ENCODE results near the gene PILRA. TPM values are rescaled to one million over a fixed set of nuclear protein-coding genes. Genes with fewer than 3 reads are reported as not detected.

PILRA gene
- total and polyA plus RNA-seq, 2 of the 13 experiments (the other 11 are each of a cell fraction or from before 2014, with no cell fraction given): 0.13 to 1.3 TPM

GRCh38 chr7:100396421-100396982, 23.2 kb downstream of the PILRA start (continued):
- TF ChIP-seq ZNF619 (CRISPR knock-in tag; IDR thresholded peaks at IDR 0.05): no peak
- no peak for TF ChIP-seq ZNF354B (CRISPR knock-in tag; IDR thresholded peaks at IDR 0.05)
- no peak for TF ChIP-seq REXO4 (CRISPR knock-in tag; IDR thresholded peaks at IDR 0.05; ENCODE audit: borderline replicate concordance)
- TF ChIP-seq, protein P1, sequence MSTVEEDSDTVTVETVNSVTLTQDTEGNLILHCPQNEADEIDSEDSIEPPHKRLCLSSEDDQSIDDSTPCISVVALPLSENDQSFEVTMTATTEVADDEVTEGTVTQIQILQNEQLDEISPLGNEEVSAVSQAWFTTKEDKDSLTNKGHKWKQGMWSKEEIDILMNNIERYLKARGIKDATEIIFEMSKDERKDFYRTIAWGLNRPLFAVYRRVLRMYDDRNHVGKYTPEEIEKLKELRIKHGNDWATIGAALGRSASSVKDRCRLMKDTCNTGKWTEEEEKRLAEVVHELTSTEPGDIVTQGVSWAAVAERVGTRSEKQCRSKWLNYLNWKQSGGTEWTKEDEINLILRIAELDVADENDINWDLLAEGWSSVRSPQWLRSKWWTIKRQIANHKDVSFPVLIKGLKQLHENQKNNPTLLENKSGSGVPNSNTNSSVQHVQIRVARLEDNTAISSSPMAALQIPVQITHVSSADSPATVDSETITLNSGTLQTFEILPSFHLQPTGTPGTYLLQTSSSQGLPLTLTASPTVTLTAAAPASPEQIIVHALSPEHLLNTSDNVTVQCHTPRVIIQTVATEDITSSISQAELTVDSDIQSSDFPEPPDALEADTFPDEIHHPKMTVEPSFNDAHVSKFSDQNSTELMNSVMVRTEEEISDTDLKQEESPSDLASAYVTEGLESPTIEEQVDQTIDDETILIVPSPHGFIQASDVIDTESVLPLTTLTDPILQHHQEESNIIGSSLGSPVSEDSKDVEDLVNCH (CRISPR knock-in tag; IDR thresholded peaks at IDR 0.05): no peak
- no peak for TF ChIP-seq MAZ (IDR thresholded peaks at IDR 0.05; ENCODE audit: borderline replicate concordance, low read depth, low read length)
- no peak for TF ChIP-seq MAZ (CRISPR knock-in tag; IDR thresholded peaks at IDR 0.05; ENCODE audit: low read depth)
- TF ChIP-seq, protein P2, sequence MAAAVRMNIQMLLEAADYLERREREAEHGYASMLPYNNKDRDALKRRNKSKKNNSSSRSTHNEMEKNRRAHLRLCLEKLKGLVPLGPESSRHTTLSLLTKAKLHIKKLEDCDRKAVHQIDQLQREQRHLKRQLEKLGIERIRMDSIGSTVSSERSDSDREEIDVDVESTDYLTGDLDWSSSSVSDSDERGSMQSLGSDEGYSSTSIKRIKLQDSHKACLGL (CRISPR knock-in tag; IDR thresholded peaks at IDR 0.05): no peak
- TF ChIP-seq PLSCR1 (CRISPR knock-in tag; IDR thresholded peaks at IDR 0.05; ENCODE audit: borderline replicate concordance): no peak

Measured in HepG2 (cell line).